Measurements from ENCODE around the gene CCDC81. TPM values are rescaled to one million over a fixed set of nuclear protein-coding genes. Genes with fewer than 3 reads are reported as not detected.
"Not testable (repeated sequence)": the region's sequence is repeated elsewhere in the genome, so short reads cannot be mapped to it uniquely, and the experiment has no call there.

The CCDC81 gene
- total and polyA plus RNA-seq, 9 of the 15 experiments (the other 6 are each of a cell fraction or from before 2014, with no cell fraction given), result 0.16 to 1.0 (median 0.41) TPM

DNA sequence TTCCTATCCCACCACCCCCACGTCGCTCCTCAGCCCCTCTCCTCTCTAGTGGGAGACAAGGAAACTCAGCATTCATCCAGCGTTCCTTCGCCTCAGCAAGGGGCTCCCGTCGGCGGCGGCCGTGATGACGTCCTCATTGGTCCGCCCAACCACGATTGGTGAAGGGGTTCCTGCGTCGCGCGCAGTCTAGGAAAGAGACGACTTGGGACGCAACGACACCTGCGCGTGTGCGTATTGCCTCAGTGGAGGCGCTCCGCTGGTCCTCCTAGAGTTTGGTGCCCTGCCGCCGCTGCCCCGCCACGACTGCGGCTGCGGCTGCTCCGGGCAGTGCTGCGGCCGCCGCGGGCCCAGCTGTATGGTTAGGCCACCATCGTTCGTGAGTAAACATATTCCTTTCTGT, 56.6 kb downstream of the CCDC81 start:
- BruUV-seq (replicated peaks), result no TSS peak
- H3K9me1 ChIP-seq (ENCODE audit: control insufficient read depth, insufficient read depth, low read length), result no peaks in the 10 kb centered on the region
- intact Hi-C loops (cut with micrococcal nuclease) (no loop called here), in situ Hi-C loops (cut with MboI) (no loop called here)
- no peak overlapping the region for H3K4me2 ChIP-seq (ENCODE audit: insufficient read depth, low read length)
- FAIRE-seq (no peak), DNase-seq (ENCODE audit: extremely low read depth in 1 of 4, low spot score in 3 of 4) (no peak), ATAC-seq (no peak)
- H3K36me3 ChIP-seq (ENCODE audit: control insufficient read depth, insufficient read depth, low read length), result no peaks in the 10 kb centered on the region
- H3K27me3 ChIP-seq (ENCODE audit: control insufficient read depth in 2 of 2, insufficient read depth in 2 of 2, low read length in 2 of 2), result peaks cover 0 to 7% of the 10 kb centered on the region in 2 experiments; a peak in 2 of 5 replicates
- H3K4me3 ChIP-seq, result no peak overlapping the region
- H3K79me2 ChIP-seq (ENCODE audit: control insufficient read depth, insufficient read depth, low read length), result no peaks in the 10 kb centered on the region
- TF ChIP-seq ZNF551 (CRISPR knock-in tag; IDR thresholded peaks at IDR 0.05) (no peak), DPF2 (IDR thresholded peaks at IDR 0.05) (no peak), ZNF24 (IDR thresholded peaks at IDR 0.05) (no peak), BCL6 (CRISPR knock-in tag; IDR thresholded peaks at IDR 0.05) (no peak), NCOA2 (IDR thresholded peaks at IDR 0.05; ENCODE audit: partially characterized antibody in 2 of 2) (no peak)
- H3K27ac ChIP-seq (ENCODE audit: extremely low read depth, low read depth, low read length), result no peak overlapping the region
- POLR2A ChIA-PET, result no interaction called here
- no peak overlapping the region for H2AFZ ChIP-seq (ENCODE audit: low read depth, low read length)
- CTCF ChIA-PET (ENCODE audit: low intra/inter-chr PET ratio), result no interaction called here
- H3K9me3 ChIP-seq (replicated peaks; ENCODE audit: control insufficient read depth, insufficient read depth, low read depth, low read length), result no peaks in the 10 kb centered on the region
- H3K4me1 ChIP-seq (replicated peaks in 1 of 2; ENCODE audit: control insufficient read depth in 2 of 2, insufficient read depth in 2 of 2, low read length in 2 of 2), result peaks cover 0 to 4% of the 10 kb centered on the region in 2 experiments; a peak in 1 of 5 replicates
- no peak overlapping the region for H3K9ac ChIP-seq (ENCODE audit: insufficient read depth in 1 of 2, low read depth in 2 of 2, low read length in 2 of 2)
- H4K20me1 ChIP-seq (replicated peaks; ENCODE audit: control insufficient read depth, insufficient read depth, low read length), result no peaks in the 10 kb centered on the region
- 53% methylated on average over 37 of the region's 37 CpGs for WGBS (ENCODE audit: insufficient coverage, low coverage, missing lambda C conversion rate)

- not testable (repeated sequence) for H3K27me3 ChIP-seq (ENCODE audit: control insufficient read depth in 2 of 2, insufficient read depth in 2 of 2, low read length in 2 of 2)
Observed at GRCh38 chr11:86433361-86434095, 58.8 kb downstream of the CCDC81 start.

More at GRCh38 chr11:86433361-86434095, 58.8 kb downstream of the CCDC81 start:
- H3K4me3 ChIP-seq; H3K36me3 ChIP-seq (ENCODE audit: control insufficient read depth, insufficient read depth, low read length); H2AFZ ChIP-seq (ENCODE audit: low read depth, low read length); H3K9ac ChIP-seq (ENCODE audit: insufficient read depth in 1 of 2, low read depth in 2 of 2, low read length in 2 of 2); H3K9me3 ChIP-seq (replicated peaks; ENCODE audit: control insufficient read depth, insufficient read depth, low read depth, low read length); CTCF ChIA-PET (ENCODE audit: low intra/inter-chr PET ratio); BruUV-seq (replicated peaks); H3K4me1 ChIP-seq (replicated peaks in 1 of 2; ENCODE audit: control insufficient read depth in 2 of 2, insufficient read depth in 2 of 2, low read length in 2 of 2); ATAC-seq; H3K27ac ChIP-seq (ENCODE audit: extremely low read depth, low read depth, low read length); FAIRE-seq; DNase-seq (ENCODE audit: extremely low read depth in 1 of 4, low spot score in 3 of 4); H3K9me1 ChIP-seq (ENCODE audit: control insufficient read depth, insufficient read depth, low read length); POLR2A ChIA-PET; intact Hi-C loops (cut with micrococcal nuclease); H4K20me1 ChIP-seq (replicated peaks; ENCODE audit: control insufficient read depth, insufficient read depth, low read length); in situ Hi-C loops (cut with MboI); H3K4me2 ChIP-seq (ENCODE audit: insufficient read depth, low read length); H3K79me2 ChIP-seq (ENCODE audit: control insufficient read depth, insufficient read depth, low read length): not testable (repeated sequence)
- 42% methylated on average over 25 of the region's 38 CpGs for WGBS (ENCODE audit: insufficient coverage, low coverage, missing lambda C conversion rate)
